Kidney capillary endothelial cell (primary cell): Measurements from ENCODE around the gene HECTD4.

Source experiments
- DNase-seq: peaks from one replicate; pipeline ENCODE4 v3.0.0-alpha.2; 2018; ENCODE audit warnings: low spot score

Gene HECTD4

DNA sequence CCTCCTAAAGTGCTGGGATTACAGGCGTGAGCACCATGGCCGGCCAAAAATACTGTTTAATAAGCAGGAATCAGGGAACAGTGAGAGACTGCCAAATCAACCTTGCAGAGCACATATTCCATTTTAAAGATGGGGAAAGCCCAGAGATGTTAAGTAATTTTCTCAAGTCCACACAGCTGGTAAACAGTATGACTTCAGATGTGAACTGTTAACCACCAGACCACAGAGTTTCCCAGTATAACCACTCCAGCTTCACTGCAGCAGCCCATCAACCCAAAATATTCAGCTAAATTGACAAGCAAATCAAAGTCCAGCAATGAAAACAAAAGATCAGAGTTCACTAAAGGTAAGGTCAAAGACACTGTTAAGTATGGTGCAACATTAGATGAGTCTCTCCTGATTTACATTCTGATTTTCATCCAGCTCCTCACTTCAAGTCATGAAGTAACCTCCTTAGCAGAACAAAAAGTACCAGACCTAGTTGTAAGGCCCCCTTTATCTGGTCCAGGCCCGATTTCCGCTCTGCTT, 174.8 kb downstream of the HECTD4 start:
- DNase-seq: no peak

DNA sequence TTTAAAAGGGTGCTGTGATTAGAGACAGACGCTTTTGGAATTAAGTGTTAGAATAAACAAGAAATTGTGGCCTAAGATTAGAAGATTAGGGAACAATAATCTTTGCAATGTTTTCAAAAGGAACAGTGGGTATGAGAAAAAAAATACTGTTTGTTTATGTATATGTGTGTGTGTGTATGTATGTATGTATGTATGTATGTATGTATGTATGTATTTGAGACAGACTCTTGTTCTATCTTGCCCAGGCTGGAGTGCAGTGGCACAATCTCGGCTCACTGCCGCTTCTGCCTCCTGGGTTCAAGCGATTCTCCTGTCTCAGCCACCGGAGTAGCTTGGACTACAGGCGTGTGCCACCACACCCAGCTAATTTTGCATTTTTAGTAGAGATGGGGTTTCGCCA, 175.3 kb downstream of the HECTD4 start:
- no peak for DNase-seq

DNA sequence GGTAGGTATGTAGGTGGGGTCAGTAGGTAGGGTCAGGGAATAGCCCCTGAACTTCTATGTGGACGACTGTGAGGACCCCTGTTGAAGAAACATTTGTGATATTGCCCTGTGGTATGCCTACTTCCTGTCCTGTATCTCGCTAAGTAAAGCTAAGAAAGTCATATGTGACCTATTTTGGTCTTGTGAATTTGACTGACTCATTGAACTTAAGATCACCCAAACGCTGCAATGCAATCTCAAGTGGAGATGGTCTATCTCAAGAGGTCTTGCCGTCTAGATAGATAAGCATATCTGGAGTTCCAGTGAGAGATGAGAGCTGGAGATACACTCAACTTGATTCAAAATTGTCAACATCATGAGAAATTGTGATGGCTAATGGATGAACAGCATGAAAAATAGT, 183.1 kb downstream of the HECTD4 start:
- no peak for DNase-seq

DNA sequence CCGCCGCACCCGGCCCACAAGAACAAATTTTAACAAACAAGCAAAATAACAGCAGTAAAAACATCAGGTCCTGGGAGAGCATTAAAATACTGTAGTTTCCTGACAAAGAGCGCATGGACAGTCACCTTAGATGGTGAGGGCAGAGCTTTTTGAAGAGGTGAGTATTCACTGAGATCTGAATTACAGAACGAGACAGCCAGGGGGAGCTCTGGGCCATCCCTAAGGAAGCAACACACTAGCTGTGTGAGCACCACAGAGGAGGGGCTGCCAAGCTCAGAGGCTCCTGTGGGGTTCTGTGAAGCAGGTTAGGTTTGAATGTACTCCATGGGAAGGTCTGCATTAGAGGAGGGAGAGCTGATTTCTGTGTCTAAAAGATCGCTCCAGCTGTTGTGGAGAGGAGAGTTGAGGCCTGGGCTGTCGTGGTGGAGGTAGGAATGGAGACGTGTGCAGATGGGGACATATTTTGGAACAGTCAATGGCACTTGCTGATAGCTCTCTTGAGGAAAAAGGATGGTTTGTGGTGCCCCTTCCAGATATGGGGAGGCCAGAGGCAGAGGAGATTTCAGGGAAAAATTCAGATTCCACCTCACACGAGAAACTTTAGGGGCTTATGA, 184.0 kb downstream of the HECTD4 start:
- peak; percentile 16 for DNase-seq

DNA sequence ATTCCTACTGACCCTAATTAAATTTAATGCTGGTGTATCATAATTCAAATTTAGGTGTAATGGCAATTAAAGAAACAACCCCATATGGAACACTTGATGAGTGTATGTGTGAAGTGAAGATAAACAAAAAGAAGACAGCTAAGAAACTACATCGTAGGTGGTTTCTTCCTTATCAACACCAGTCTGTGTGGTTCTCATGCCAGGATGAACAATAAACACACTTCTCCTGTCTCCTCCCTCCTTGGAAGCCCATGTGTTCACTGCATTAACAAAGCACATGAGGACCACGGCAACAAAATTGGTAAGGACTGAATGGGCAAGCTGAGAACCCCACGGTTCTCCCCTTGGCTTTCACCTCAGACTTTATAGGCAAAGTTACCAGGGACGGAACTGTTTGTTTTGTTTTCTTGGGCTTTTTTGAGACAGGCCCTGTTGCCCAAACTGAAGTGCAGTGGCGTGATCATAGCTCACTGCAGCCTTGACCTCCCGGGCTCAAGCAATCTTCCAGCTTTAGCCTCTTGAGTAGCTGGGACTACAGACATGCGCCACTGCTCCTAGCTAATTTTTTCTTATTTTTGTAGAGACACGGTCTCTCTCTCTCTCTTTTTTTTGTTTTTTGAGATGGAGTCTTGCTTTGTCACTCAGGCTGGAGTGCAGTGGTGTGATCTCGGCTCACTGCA, 185.9 kb downstream of the HECTD4 start:
- DNase-seq: no peak

DNA sequence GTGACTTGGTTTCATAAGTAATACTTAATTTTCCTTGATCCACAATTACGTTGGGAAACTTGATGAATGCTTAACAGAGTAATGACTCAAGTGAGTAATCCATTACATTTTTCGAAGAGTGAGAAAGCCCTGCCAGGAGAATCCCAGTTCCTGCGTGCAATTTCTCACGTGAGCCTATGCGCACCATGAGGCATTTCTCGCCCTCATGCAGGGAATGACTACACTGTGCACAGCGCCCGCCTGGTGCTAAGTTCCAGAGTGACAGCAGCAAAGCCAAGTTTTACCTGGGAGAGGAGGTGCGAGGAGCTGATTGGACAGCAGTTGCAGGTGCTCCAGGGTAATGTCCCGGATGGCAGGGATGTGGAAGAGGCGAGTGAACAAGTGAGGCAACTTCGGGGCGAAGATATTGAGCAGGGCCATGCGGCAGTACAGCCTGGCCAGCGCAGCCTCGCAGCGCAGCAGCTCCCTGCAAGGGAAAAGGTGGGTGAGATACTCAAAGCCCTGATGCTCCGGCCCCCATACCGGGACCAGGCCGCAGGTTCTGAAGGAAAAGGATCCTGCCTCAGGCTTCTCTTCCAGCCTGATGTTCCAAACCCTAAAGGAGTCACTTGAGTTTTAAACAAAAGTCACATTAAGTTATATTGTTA, 187.5 kb downstream of the HECTD4 start:
- DNase-seq: no peak

DNA sequence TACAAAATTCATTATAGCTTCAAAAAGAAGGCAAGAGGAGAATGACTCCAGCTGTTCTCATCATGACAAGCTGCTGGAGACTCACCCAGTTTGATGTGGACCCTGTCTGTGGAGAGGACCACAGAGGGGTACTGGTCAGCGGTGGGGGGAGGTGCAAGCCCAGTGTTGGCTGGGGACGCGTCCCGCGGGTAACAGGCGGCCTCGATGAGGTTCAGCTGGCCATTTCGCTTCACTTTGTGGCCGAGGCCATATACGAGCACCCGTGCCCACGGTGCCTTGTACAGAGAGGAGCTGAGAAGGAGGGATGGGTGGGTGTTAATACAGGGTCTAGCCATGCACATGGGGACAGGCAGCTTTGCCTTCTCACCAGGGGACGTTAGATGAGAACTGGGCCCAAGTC, 189.8 kb downstream of the HECTD4 start:
- DNase-seq: no peak

DNA sequence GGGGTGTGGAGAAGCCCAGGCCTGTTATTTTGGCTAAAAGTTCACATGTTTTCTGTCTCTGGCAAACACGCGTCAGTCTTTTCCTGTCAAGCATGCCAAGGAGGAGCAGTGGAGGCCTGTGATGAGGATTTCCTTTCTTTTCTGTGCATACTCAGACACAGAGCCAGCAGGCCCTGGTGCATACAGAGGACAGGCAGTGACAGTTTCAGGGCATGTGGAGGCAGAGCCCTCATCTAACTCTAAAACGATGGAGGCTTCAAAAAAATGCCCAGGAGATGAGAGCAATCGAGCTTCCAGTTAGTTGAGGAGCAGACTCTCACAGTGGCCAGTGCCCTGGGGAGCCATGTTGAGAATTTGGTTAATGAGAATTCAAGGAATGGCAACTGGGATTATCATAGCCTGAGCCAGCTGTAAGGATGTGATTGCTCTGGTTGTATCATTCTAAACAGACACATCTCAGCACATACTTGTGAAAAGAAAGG, 190.3 kb downstream of the HECTD4 start:
- no peak for DNase-seq

DNA sequence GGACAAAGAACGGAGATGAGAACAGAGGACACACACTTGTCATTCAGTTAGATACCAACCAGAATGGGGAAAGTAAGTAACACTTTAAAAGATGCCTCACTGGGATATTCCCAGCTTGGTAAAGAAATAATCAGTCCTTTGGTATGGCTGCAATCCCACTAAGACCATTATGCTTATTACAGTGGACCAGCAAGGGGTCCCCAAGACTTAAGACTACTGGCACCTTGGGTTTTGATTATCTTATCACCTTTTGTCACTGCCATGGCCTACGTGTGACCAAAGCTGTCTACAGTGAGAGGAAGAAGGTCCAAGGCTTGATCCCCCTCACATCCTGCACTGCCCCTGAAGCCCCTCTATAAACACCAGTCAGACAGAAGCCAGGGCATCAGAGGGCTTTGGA, 191.0 kb downstream of the HECTD4 start:
- DNase-seq: no peak

DNA sequence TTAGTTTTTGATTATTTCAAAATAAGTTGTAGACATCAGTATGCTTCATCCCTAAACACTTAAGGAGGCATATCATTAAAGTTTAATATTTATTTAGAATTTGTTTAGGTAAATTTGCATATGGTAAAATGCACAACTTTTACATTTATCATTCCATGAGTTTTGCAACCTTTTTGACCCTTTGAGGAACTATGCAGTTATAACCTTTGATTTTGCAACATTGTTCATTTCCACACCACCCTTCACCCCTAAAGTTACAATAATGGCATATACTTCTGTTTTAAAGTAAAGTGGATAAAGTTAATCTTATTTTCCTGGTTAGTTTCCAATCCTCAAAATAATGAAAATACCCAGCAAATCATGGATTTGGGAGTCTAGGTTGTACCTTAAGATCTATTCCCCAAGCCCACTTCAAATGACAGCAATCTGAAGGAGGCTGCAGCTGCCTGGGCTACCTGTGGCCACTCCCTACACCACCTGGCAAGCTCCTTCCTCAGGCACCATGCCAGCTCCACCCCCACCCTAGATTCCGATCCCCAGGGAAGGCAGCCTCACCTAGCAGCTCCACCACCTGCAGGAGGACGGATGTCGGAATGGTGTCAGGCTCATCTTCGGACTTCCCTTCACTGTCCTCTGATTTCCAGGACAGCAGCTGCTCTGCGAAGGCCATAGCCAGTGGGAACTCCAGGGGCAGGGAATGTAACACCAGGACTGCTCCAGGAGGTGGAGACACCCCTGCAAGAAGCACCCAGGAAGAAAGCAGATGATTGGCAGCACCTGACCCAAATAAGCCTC, 191.8 kb downstream of the HECTD4 start:
- DNase-seq: no peak

DNA sequence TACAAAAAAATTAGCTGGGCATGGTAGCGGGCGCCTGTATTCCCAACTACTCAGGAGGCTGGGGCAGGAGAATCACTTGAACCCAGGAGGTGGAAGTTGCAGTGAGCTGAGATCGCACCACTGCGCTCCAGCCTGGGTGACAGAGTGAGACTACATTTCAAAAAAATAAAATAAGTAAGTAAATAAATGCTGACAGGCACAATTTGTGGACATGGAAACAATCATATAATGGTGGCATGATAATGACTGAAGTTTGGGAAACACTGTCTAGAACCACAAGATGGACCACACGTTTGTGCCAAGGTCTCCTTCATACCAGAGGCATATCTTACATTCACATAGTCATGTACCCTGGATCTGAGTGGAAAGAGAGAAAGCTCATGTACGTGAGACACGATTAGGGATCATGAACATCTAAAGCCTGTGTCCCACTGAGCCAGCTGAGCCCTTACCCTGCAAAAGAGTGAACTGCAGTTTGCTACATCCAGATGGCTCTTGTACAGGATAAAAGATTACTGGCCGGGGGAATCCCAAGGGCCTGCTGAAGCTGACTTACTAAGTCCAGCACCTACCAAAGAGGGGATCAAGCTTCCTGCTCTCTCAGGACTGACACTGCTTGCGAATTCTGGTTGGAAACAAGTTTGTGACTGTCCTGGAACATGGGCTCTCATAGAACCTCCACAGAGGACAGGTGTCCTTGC, 194.0 kb downstream of the HECTD4 start:
- no peak for DNase-seq

DNA sequence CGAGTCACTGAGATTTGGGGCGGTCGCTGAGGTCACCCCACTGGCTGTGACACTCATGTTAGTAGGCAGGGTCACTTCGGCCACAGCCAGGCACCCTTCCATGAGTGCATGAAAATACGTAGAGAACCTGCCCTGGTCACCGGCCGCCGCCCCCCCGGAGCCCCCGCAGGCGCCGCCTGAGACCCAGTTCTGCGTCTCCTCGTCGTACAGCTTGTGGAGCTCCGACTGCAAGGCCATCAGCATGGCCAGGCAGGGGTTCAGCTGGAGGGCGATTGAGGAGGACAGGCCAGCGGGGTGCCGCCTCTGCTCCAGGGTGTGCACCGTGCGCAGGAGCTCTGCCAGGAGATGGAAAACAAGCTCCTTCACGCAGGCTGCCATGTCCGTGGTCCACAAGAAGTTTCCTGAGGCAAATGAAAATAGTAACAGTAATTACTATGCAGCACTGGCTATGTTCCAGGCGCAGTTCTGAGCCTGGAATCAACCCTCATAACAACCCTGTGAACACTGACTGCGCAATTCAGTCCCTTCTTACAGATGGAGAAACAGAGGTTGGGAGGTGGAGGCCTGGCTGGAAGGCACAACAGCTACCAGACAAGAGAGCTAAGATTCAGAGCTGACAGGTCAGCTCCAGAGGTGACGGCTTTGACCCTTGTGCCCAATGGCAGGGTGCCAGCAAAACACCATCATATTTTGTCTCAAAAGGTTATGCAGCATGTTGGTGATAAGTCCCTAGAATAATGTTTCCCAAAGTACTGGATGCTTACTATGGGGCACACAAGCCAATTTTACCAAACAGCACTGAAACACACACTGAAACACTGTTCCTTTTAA, 196.9 kb downstream of the HECTD4 start:
- no peak for DNase-seq

DNA sequence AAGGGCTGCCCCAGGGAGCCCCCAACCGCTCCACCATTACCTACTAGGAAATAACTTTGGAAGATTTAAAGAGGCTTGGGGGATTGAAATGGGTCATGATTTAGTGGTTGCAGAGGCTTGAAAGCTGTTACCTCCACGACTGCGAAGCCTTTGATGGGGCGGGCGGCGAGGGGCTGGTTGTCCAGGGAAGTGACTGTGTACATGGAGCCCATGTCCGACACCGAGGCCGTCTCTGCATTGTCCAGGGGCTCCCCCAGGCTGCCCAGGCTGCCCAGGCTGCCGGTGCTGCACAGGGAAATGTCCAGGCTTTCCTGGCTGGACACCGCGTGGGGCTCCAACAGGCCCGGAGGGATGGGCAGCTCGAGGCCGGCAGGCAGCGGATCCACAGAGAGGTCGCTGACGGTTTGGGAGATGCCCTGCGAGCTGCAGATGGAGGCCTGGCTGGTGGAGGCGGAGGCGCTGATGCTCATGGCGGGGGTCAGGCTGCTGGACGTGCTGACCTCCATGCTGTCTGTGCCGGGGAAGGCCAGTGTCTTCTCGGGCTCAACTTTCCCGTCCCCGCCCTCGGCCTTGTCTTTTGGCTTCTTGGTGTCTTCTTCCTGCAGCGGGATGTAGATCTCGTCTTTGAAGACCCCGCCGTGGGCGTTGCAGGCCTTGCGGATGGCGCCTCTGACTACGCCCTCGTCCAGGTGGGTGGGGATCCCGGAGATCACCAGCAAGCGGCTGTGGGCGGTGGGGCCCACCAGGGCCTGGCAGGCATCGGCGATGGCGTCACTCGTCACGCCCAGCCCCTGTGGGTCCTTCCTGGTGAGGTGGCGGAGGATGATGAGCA, 198.0 kb downstream of the HECTD4 start:
- DNase-seq: no peak

DNA sequence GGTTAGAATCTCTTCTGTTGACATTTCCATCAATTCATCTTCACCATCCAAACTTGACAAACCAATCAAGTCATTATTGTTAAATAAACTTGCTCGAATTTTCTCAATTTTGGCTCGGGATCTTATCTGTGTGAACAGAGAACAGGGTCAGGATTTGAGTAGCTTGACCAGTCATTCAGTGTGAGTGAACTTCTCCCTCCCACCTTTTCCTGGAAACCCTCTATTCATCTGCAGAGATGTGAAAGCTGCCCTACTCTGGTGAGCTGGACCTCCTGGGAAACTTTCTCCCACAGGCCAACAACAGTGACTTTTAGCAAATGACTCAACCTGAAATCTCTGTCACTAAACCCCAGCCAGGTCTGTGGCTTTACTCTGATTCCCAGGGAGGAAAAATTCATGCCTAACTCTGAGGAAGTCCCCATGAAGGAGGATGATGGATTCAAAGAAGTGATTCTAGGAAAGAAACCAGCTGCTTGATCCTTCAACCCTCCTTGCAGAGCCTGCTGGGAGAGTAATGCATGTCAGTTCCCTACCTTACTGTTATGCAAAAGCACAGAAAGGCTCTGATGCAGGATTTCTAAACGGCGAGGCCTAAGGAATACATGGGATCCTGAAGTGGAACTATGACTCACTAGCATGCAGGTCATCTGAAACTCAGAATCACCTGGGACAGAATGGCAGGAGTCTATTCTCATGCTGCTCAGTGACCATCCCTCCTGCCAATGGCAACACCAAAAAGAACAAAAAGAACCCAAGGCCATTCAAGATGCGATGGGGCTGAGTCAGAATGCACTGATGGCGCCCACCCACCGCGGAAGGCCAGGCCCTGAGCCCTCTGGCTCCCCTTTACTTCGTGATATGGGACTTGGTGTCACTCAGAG, 198.8 kb downstream of the HECTD4 start:
- DNase-seq: no peak

DNA sequence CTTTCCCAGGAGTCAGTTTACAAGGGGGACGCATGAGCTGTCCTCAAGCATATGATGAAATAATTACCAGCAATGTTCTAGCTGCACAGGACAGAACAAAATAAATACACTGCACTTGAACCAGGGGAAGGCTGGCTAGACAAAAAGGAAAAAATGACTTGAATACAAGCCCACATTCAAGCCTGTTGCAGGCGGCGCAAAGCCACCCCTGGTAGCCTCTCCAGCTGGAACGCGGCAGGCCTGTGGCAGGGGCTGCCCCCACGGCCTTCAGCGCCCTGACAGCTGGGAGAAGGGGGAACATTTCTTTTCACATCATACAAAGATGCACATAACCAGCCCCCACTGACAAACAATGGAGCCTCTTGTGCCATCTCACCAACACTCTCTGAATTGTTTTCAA, 199.7 kb downstream of the HECTD4 start:
- DNase-seq: no peak

DNA sequence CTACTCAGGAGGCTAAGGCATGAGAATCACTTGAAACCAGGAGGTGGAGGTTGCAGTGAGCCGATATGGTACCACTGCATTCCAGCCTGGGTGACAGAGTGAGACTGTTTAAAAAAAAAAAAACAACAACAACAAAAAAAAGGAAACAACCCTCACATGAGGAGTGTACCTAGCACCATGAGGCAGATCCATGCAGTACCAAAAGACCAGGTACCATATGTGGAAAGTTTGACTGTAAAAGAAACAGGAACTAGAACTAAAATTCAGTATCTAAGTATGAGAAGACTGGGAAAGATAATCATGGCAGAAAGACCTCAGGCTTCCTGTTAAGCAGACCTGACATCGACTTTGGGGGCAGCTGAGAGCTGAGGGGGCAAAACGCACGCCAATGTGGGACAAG, 201.8 kb downstream of the HECTD4 start:
- no peak for DNase-seq

DNA sequence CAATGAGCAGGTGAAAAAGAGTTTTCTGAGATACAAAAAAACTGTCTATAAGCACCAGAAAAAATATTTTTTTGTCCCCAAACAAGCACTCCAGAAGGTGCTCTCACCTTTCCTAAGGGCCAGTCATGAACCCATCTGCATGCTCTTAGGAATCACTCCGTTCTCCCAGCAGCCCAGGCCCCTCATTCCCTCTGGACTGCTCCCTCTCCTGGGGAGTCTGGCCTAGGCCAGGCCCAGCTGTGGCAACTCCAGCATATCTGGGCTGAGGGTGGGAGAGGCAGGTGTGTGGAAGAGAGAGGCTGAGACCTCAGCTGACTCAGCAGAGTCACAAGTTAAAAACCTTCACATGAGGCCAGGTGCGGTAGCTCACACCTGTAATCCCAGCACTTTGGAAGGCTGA, 202.3 kb downstream of the HECTD4 start:
- no peak for DNase-seq

DNA sequence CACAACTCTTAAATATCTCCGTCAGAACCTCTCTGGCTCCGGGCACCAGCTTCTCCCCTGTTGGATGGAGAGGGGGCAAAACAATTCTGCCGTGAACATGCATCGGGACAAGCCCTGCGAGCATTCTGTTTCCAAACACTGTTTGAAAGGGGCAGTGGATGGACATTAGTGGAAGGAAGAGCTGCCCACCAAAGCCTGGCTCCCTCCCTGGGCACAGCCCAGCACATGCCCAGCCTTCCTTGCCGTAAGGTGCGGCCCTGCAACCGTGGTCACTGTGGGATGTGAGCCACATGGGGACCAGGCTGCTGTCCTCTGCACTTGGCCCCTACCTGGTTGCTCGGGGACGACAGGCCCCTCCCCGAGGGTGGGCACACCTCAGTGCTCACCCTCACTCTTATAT, 202.9 kb downstream of the HECTD4 start:
- no peak for DNase-seq

DNA sequence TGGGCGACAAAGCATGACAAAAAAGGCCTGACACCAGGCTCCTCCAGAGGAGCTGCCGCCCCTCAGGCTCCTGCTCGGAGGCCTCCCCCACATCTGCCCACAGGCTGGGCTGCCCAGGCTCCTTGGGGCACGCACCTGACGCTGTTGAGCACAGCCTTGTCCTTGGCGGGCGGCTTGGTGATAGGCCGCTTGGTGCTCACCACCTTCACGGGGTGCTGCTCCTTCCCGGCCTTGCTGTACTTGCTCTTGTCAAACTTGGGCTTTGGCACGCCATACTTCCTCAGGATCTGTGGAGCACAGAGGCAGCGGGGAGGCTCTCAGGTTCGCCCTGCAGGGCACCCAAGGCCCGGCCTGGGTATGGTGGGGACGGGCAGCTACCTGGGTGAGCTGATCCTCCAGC, 203.4 kb downstream of the HECTD4 start:
- no peak for DNase-seq
